GM12878 (cell line): ENCODE data around the gene NUP205.

ENCODE experiments used
- EZH2 ChIP-seq: IDR thresholded peaks from 2 replicates; pipeline ENCODE4 v1.6.1; 2012; ENCODE audit warnings: low read depth, mild to moderate bottlenecking, control low read depth, inconsistent platforms, low read length, borderline replicate concordance; ENCODE audit not compliant: control insufficient read depth
- FOS ChIP-seq: IDR thresholded peaks from 3 replicates; pipeline ENCODE4 v1.6.1; 2011; ENCODE audit warnings: borderline replicate concordance; ENCODE audit not compliant: insufficient read length; ENCODE audit errors: extremely low read depth
- KDM1A ChIP-seq: fragments of 200-600 bp; sonication (generic); IDR thresholded peaks from 2 replicates; pipeline ENCODE4 v1.6.1; 2016; ENCODE audit warnings: borderline replicate concordance
- LARP7 ChIP-seq: fragments of 450-650 bp; IDR thresholded peaks from 2 replicates; pipeline ENCODE4 v1.6.1; 2017; ENCODE audit warnings: mild to moderate bottlenecking
- MYC ChIP-seq: IDR thresholded peaks from 2 replicates; pipeline ENCODE4 v1.6.1; 2011; ENCODE audit warnings: mild to moderate bottlenecking, low read length, moderate library complexity, inconsistent platforms; ENCODE audit not compliant: insufficient read depth, insufficient replicate concordance, insufficient read length, severe bottlenecking
- POLR2A ChIP-seq: IDR thresholded peaks from 2 replicates; pipeline ENCODE4 v1.6.1; 2011; ENCODE audit warnings: low read depth, mild to moderate bottlenecking, low read length
- POLR2AphosphoS2 ChIP-seq: IDR thresholded peaks from 2 replicates; pipeline ENCODE4 v1.6.1; 2011; ENCODE audit warnings: low read depth, mild to moderate bottlenecking, low read length, improper control_type of control experiment, moderate library complexity
- TAF1 ChIP-seq: IDR thresholded peaks from 2 replicates; pipeline ENCODE4 v1.6.1; 2011; ENCODE audit warnings: mild to moderate bottlenecking, low read depth, low read length, borderline replicate concordance
- TF ChIP-seq, protein P1 (sequence below): IDR thresholded peaks from 2 replicates; pipeline ENCODE4 v1.6.1; 2011; ENCODE audit warnings: low read depth, low read length, improper control_type of control experiment, borderline replicate concordance
- TF ChIP-seq, protein P2 (sequence below), 3 experiments: IDR thresholded peaks in 2 of 3; conservative IDR thresholded peaks in 1 of 3; 2 replicates each; pipeline ENCODE4 v1.5.1; 2011; ENCODE audit warnings: low read depth in 3 of 3, low read length in 3 of 3, mild to moderate bottlenecking in 3 of 3, control low read depth in 2 of 3, moderate library complexity in 2 of 3, inconsistent platforms in 1 of 3, mixed read lengths in 1 of 3; ENCODE audit not compliant: control insufficient read depth in 2 of 3, insufficient read depth in 1 of 3; ENCODE audit errors: extremely low read depth in 1 of 3
- TF ChIP-seq, protein P3 (sequence below): fragments of 150-350 bp; IDR thresholded peaks from 2 replicates; pipeline ENCODE4 v1.6.1; 2016; ENCODE audit warnings: low read depth, low read length

DNA sequence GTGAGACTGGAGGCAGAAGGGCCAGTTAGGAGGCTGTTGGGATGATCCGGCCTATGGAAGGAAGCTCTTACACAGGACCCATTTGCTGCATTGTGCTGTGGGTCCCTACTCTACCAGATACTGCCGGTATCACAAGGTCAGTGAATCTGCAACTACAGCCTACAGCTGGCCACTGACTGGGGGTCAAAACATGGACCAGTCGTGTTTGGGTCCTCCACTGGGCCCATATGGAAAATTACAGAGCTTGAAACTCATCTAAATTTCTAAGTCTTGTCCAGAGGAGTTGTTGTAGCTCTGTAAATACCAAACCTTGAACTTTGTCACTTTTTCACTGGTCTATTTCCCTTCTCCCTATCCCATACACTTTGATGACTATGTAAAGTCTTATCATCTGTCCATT lies 5.6 kb upstream of the NUP205 start:
- TF ChIP-seq LARP7 (no peak), KDM1A (no peak), POLR2A (no peak), TAF1 (no peak), POLR2AphosphoS2 (no peak), FOS (no peak), EZH2 (no peak), MYC (no peak)
- TF ChIP-seq, protein P1, sequence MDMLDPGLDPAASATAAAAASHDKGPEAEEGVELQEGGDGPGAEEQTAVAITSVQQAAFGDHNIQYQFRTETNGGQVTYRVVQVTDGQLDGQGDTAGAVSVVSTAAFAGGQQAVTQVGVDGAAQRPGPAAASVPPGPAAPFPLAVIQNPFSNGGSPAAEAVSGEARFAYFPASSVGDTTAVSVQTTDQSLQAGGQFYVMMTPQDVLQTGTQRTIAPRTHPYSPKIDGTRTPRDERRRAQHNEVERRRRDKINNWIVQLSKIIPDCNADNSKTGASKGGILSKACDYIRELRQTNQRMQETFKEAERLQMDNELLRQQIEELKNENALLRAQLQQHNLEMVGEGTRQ = no peak
- TF ChIP-seq, protein P2, sequence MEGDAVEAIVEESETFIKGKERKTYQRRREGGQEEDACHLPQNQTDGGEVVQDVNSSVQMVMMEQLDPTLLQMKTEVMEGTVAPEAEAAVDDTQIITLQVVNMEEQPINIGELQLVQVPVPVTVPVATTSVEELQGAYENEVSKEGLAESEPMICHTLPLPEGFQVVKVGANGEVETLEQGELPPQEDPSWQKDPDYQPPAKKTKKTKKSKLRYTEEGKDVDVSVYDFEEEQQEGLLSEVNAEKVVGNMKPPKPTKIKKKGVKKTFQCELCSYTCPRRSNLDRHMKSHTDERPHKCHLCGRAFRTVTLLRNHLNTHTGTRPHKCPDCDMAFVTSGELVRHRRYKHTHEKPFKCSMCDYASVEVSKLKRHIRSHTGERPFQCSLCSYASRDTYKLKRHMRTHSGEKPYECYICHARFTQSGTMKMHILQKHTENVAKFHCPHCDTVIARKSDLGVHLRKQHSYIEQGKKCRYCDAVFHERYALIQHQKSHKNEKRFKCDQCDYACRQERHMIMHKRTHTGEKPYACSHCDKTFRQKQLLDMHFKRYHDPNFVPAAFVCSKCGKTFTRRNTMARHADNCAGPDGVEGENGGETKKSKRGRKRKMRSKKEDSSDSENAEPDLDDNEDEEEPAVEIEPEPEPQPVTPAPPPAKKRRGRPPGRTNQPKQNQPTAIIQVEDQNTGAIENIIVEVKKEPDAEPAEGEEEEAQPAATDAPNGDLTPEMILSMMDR (IDR thresholded peaks at IDR 0.05 in 2 of 3, conservative IDR thresholded peaks at IDR 0.05 in 1 of 3; ENCODE audit: control insufficient read depth in 2 of 3, extremely low read depth in 1 of 3, insufficient read depth in 1 of 3, low read depth in 3 of 3, low read length in 3 of 3) = no peak
- TF ChIP-seq, protein P3, sequence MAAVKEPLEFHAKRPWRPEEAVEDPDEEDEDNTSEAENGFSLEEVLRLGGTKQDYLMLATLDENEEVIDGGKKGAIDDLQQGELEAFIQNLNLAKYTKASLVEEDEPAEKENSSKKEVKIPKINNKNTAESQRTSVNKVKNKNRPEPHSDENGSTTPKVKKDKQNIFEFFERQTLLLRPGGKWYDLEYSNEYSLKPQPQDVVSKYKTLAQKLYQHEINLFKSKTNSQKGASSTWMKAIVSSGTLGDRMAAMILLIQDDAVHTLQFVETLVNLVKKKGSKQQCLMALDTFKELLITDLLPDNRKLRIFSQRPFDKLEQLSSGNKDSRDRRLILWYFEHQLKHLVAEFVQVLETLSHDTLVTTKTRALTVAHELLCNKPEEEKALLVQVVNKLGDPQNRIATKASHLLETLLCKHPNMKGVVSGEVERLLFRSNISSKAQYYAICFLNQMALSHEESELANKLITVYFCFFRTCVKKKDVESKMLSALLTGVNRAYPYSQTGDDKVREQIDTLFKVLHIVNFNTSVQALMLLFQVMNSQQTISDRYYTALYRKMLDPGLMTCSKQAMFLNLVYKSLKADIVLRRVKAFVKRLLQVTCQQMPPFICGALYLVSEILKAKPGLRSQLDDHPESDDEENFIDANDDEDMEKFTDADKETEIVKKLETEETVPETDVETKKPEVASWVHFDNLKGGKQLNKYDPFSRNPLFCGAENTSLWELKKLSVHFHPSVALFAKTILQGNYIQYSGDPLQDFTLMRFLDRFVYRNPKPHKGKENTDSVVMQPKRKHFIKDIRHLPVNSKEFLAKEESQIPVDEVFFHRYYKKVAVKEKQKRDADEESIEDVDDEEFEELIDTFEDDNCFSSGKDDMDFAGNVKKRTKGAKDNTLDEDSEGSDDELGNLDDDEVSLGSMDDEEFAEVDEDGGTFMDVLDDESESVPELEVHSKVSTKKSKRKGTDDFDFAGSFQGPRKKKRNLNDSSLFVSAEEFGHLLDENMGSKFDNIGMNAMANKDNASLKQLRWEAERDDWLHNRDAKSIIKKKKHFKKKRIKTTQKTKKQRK = no peak
